Inflammatory macrophage treated with lipopolysaccharide for 1 hour (primary cell): ENCODE results near the gene UNK.
A peak's percentile ranks its signal among the peaks of the same experiment; 100 is the strongest.
"Not testable (repeated sequence)": the region's sequence is repeated elsewhere in the genome, so short reads cannot be mapped to it uniquely, and the experiment has no call there.

Experiments used
- DNase-seq, 2 donors: peaks; one replicate each; pipeline ENCODE4 v3.0.0-alpha.2; 2020 to 2022

The UNK gene

DNA sequence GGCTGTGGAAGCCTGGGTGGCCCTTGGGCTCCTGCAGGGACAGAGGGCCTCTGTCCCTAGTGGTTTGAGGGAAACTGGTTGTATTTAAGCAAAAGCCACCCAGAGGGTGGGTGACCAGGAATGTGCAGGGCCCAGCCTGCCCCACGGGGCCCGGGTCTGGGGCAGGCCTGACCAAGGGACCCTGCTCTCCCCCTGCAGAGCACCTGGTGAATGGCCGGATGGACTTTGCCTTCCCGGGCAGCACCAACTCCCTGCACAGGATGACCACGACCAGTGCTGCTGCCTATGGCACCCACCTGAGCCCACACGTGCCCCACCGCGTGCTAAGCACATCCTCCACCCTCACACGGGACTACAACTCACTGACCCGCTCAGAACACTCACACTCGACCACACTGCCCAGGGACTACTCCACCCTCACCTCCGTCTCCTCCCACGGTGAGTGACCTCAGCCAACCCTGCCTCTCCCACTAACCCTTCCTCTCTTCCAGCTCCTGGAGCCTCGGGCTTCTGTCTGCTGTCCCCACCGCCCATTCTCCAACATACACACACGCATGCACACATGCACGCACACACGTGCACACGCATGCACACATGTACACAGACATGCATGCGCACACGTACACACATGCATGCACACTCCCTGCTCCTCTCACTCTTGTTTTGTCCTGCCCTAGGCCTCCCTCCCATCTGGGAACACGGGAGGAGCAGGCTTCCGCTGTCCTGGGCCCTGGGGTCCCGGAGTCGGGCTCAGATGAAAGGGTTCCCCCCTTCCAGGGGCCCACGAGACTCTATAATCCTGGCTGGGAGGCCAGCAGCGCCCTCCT lies 30.0 kb upstream of the UNK start:
- DNase-seq, result peak in 1 of 2 donors; percentile 42

DNA sequence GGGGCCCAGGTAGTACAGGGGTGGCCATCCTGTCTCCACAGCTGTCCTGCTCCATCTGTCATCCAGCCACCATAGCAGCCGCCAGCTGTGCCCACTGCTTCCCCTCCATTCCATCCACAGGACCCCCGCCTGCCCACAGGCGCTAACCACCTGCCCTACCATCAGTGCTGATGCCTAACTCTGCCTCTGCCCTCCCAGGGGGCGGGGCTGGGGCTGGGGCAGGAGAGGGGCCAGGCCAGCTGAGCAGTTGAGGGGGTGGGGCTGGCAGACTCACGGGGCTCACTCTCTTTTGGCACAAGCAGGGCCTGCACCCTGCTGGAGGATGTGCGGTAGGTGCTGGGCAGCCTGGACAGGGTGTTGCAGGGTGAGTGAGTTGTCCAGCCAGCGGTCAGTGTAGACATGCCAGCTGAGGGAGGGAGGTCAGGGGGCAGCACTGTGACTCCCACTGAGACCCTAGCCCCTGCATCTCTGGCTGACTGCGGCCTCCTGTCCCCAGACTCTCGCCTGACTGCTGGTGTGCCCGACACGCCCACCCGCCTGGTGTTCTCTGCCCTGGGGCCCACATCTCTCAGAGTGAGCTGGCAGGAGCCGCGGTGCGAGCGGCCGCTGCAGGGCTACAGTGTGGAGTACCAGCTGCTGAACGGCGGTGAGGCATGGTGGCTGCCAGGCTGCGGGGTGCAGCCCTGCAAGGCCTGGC lies 29.3 kb upstream of the UNK start:
- DNase-seq, result no peak

DNA sequence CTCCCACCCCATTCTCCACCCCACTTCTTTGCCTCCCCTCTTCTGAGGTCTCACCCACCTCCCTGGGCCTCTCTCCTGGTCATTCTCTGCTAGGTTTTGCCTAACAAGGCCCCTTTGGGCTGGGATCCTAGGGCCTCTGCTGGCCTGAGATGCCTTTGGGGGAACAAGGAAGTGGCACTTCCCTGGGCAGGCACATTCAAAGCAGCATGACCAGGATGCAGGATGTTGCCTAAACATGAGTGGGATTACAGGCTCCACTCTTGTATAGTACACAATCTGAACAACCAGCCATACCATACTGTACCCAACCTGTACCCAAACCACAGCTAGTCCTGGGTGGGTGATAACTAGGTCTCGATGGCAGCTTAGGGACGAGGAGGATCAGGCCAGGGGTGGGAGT lies 28.6 kb upstream of the UNK start:
- peak; percentile 54 to 76 for DNase-seq

DNA sequence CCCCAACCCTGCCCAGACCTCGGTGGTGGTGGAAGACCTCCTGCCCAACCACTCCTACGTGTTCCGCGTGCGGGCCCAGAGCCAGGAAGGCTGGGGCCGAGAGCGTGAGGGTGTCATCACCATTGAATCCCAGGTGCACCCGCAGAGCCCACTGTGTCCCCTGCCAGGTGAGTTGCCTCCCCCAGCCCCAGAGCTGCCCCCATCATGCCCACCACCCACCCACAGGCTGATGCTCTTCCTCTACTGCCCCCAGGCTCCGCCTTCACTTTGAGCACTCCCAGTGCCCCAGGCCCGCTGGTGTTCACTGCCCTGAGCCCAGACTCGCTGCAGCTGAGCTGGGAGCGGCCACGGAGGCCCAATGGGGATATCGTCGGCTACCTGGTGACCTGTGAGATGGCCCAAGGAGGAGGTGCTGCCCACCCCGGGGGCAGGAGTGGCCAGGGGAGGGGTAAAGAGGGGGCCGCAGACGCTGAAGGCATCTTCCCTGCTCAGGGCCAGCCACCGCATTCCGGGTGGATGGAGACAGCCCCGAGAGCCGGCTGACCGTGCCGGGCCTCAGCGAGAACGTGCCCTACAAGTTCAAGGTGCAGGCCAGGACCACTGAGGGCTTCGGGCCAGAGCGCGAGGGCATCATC lies 28.0 kb upstream of the UNK start:
- no peak for DNase-seq

DNA sequence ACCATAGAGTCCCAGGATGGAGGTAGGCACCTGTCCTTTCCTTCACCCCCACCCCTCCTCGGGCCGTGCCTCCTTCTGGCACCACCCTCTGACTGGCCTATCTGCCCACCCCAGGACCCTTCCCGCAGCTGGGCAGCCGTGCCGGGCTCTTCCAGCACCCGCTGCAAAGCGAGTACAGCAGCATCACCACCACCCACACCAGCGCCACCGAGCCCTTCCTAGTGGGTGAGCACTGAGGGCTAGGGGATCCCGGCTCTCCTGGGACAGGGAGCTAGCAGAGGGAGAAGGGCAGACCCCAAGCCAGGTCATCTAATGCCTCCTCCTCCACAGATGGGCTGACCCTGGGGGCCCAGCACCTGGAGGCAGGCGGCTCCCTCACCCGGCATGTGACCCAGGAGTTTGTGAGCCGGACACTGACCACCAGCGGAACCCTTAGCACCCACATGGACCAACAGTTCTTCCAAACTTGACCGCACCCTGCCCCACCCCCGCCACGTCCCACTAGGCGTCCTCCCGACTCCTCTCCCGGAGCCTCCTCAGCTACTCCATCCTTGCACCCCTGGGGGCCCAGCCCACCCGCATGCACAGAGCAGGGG lies 27.4 kb upstream of the UNK start:
- no peak for DNase-seq

DNA sequence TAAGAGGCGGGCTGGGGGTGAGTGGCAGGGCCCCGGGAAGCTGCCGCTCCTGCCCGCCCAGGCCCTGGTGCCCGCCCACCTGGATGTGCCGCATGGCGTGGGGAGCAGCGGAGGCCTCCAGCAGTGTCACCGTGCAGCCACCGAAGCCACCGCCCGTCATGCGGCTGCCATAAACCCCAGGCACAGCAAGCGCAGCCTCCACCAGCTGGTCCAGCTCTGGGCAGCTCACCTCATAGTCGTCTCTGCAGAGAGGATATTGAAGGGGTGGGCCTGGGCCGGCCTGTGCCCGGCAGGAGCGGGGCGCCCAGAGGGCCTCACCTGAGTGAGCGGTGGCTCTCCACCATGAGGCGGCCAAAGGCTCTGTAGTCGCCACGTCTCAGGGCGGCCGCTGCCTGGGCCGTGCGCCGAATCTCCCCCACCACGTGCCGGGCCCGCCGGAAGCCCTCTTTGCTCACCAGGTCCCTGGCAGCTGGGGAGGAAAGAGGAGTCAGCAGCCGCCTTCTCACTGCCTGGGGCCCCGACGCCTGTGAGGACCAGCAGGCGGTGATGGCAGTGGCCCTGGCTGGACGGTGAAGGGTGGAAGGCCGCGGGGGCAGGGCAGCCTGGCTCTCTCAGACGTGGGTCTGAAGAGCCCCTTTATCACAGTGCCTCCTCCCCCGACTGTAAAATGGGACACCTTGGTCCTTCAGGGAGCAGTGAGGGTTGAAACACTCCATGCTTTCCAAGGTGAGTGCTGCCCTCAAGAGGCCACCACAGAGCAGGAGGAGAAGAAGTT lies 26.3 kb upstream of the UNK start:
- no peak for DNase-seq

DNA sequence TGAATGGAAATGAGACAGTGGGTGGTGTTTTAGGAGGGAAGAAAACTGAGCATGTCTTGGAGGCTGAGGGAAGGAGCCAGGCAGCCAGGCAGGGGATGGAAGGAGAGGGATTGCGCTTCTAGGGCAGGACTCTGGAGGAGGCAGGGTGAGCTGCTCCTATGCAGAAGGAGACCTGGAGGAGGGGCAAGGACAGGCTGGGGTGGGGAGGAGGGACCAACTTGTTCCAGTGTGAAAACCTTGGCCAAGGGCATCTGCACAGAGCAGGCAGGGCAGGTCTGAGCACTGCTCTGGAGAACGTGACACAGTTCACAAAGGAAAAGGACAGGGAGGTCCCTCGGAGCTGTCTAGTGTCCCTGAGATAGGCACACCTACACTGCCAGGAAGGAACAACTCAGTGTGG lies 25.1 kb upstream of the UNK start:
- no peak for DNase-seq

DNA sequence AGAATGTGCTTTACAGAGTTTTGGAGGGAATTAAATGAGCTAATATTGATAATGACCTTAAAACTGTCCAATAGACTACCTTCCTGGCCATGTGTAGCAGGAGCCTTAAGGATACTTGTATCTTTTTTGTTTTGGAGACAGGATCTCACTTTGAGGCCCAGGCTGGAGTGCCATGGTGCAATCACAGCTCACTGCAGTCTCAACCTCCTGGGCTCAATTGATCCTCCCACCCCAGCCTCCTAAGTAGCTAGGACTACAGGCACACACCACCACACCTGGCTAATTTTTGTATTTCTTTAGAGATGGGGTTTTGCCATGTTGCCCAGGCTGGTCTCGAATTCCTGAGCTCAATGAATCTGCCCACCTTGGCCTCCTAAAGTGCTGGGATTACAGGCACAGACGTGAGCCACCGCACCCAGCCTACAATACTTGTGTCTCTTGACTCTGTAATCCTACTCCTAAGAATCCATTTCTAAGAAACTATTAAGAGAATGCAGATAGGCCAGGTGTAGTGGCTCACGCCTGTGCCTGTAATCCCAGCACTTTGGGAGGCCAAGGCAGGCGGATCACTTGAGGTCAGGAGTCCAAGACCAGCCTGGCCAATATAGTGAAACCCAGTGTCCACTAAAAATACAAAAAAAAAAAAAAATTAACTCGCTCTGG lies 24.5 kb upstream of the UNK start:
- DNase-seq, result not testable (repeated sequence)

DNA sequence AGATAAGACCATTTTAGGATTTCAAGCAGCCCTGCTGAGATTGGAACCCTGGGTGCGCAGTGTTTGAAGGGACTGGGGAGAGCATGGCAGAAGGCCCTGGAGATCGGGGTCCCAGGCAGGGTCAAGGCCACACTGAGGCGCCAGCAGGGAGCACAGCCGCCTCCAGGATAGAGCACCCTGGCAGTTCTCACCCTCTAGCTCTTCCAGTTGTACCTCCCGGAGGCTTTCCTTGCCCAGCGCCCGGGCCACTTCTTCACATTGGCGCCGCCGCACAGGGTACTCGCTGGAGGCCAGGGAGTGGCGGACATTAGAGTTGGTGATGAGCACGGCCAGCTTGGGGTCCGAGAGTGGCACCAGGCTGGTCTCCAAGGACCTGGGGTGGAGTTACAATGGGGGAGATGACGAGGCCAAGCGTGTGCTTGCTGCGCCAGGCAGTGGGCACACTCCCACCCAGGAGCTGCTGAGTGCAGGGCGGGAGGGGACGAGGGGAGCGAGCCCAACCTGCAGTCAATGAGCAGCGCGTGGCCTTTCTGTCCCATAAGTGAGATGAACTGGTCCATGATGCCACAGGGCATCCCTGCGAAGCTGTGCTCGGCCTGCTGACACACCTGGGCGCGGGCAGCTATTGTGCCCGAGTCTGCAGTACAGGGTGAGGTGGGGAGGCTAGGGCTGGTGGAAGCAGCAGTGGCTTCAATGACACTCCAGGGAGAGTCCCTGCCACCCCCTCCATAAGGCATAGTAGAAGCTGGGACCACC lies 21.9 kb upstream of the UNK start:
- DNase-seq, result no peak

DNA sequence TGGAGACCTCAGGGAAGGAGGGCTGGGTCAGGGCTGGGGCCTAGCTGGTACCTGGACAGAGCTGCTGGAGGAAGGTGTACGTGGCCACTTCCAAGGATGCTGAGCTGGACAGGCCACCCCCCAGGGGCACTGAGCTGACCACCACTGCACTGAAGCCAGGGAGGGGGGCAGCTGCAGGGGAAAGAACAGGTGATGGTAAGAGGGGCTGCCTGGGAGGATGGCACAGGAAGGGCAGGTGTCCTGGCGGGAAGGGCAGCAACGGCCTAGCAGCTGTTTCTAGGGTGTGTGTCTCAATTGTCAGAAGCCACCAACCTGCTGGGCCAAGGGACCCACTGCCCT lies 21.4 kb upstream of the UNK start:
- no peak for DNase-seq

DNA sequence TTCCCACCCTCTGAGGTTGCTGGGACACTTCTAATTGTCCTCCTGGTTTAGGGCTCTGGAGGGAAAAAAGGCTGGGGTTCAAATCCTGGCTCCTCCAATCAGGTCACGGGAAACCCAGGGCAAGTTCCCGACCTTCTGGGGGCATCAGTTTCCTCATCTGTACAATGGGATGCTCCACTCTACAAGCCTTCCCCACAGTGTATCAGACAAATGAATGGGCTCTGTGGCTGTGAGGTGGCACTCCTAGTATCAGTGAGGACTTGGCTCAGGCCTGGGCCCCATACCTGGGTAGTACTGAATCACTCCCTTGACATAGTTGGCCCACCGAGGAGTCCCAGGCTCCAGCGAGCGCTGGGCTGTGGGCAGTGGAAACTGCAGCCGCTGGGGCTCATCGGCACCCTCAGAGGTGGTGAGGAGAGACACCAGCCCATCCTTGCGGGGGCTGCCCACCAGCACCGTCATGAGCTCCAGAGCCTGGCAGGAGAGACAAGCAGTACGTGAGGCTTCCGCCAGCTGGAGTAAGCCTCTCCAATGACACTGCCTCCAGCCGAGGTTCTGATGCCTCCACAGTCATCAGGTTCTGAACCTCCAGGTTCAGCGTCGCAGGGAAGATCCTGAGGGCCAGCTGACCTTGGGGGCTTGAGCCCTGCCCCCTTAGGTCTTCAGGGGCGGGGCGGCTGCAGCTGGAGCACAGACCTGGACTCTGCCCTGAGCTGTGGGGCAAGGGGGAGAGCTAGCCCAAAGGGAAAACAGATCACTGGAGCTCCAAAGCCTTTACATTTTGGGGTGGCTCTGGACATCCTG lies 20.8 kb upstream of the UNK start:
- DNase-seq, result no peak

DNA sequence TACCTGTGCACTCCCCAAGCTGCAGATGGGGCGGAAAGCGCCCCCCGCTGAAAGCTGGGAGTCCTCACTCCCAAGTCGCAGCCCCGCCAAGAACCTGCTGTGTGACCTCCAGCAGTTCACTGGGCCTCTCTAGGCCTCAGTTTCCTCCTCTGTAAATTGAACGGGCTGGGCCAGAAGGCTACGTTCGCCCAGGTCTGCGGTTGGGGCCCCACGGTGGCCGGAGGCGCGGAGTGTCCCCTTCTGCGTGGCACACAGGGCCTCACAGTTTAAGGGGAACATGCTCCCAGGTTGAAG lies 20.2 kb upstream of the UNK start:
- no peak for DNase-seq

DNA sequence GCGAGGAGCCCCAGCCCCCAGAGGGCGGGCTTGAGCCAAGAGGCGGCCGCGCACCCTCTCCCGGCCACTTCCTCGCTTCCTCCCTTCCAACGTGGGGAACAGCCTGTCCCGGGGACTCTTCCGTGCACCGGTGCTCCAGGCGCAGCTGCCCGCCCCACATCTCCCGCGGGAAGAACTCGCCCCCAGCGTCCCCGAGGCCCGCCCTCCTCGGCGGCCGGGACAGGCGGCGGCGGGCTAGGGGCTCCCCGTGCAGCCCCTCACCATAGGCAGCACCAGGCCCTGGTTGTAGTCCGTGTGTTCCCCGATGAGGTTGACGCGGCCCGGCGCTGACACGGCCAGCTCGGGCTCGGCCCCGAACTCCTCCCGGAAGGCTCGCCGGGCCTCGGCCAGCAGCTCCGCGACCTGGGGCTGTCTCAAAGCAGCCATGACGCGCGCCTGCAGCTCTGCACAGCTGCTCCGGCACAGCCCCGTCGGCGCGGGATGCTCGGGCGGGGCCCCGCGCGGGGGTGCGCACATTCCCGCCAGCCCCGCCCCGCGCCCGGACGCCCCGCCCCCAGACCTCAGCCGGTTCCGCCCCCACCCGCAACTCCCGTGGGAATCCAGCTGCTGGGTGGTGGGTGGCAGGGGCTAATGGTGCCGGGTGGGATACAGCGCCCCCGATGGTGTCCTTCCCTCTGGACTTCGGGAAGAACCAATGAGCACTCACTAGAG lies 19.7 kb upstream of the UNK start, which contains the start of gene GALK1:
Gene GALK1 (minus strand): TSS at position 482 of the 711 bp plus-strand sequence. CDS start 56 bp downstream, at position 426.
- peak; percentile 62 to 71 for DNase-seq

DNA sequence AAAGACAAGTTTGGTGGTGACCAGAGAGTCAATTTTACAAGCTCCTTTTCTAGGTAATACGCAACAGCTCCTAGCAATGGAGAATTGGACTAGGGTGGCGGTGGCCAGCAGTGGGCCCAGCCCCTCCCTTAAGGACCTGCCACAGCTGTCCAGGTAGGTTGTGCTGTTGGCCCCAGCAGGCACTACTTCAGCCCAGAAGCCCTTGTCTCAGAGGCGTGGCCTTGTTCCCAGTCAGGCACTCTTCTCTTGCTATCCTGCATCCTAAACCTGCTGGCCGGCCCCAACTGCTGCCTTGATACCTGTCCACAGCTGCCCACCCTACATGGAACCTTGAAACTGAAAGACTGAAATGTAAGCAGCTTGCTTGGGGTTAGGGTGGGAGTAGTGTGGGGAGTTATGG lies 18.6 kb upstream of the UNK start:
- no peak for DNase-seq

DNA sequence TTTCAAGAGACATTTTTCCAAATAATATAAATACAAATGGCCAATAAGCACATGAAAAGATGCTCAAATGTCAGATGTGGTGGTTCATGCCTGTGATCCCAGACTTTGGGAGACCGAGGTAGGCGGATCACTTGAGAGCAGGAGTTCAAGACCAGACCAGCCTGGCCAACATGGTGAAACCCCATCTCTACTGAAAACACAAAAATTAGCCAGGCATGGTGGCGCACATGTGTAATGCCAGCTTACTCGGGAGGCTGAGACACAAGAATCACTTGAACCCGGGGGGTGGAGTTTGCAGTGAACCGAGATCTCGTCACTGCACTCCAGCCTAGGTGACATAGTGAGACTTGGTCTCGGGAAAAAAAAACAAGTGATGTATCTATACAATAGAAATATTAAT lies 16.7 kb upstream of the UNK start:
- no peak for DNase-seq

DNA sequence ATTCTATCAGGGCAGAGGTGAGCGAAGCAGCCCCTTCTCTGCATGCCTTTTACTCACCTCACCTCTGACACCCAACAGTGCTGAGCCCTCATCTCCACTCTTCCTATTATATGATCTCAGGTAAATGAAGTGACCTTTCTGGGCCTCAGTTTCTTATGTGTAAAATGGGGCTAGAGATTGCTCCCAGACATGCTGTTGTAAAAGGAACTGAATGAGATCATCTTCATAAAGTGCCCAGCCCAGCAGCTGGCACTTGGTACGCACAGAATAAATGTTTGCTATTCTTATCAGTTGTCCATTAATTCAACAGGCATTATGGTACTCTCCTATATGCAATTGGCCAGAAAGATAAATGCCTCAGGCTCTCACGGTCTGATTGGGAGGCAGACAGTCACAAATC lies 15.1 kb upstream of the UNK start:
- DNase-seq, result no peak

DNA sequence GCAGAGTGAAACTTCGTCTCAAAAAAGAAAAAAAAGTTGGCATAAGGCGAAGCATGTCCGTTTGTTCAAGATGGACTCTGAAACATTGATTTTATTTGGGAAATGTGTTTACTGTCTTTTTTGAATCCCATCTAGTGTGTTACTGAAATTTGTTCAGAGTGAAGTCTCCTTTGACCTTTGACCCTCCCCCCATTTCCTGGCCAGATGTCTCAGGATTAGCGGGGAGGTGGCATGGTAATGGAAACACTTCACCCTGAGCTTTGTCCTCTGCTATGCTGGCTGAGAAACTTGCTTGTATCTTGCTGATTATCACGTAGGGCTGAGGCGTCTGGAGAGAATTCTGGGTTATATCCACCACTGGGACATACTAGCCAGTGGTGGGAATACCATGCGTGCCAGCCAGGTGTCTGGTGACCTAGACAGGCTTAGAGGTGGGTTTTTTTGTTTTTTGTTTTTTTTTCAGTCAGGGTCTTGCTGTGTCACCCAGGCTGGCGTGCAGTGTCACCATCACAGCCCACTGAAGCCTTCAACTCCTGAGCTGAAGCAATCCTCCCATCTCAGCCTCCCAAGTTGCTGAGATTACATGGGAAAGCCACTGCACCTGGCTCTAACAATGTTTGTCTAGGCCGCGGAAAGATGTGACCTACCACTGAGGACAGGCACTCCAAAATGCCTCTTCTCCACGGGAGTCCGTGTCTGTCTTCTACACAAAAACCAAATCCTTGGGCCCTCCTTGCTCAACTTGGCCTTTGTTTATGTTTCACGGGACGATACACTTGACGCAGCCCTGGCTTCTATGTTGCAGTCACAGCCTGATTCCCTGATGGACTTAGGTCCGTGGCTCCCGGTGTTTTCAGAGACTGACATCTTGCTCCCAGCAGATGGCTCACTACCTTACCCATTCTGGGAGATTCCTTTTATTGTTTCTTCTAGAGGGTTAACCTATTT lies 13.0 kb upstream of the UNK start:
- DNase-seq, result no peak

DNA sequence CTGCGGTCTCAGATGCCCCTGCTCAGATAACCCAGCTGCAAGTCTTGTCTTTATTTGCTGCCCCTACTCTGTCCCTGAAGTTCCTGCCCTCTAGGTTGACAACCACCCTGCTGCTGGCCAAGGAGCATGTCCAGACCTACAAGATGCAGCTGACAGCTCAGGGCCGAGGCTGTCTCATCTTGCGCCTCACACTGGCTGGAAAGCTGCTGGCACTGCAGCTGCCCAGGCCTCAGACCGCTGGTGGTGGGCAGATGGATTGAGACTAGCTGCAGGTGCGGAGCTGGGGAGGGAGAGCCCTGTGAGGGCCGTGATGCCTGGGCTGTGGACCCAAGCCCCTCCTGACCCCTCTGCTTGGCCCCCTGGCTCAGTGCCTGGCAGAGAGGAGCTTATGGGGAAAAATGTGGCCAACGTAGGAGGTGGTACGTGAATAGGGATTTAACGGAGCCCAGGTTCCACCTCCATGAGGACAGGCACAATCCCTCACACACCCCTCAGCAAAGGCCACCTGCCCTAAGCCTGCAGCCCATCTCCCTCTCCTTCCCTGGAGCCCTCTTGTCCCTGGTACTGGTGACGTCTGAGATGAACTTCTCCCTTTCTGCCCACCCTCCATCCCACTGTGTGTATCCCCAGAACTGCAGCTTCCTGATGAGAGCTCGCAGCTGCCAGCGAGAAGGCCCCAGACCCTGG lies 11.3 kb upstream of the UNK start:
- no peak for DNase-seq
